ENCODE results near the gene LONP2. TPM values are rescaled to one million over a fixed set of nuclear protein-coding genes. Genes with fewer than 3 reads are reported as not detected.

LONP2 gene
- total and polyA plus RNA-seq, 9 of the 15 experiments (the other 6 are each of a cell fraction or from before 2014, with no cell fraction given) = 8.1 to 41.2 (median 25.6) TPM

DNA sequence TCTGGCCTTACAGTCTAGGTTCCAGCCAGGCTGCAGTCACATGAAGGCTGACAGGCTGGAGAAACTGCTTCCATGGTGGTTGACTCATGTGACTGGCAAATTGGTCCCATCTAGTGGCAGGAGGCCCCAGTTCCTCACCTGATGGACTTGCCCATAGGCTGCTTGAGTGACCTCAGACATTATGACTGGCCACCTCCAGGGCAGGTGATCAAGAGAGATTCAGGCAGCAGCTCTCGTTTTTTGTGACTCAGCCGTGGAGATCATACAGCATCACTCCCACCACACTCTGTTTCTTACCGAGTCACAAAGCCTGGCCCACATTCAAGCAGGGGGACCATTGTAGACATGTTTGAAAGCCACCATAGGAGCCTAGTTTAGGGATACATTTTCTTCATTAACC is 106.6 kb downstream of the LONP2 start:
- H3K9ac ChIP-seq (ENCODE audit: insufficient read depth in 1 of 2, low read depth in 2 of 2, low read length in 2 of 2) = no peak overlapping the region
- no peak overlapping the region for H3K27ac ChIP-seq (ENCODE audit: extremely low read depth, low read depth, low read length)
- 67% methylated on average over 3 of the region's 3 CpGs for WGBS (ENCODE audit: insufficient coverage, low coverage, missing lambda C conversion rate)
- intact Hi-C loops (cut with micrococcal nuclease) = loop anchor here (5.0 kb wide), 1 partner anchor 87 kb away; no protein-coding TSS in a partner anchor
- no peak for ATAC-seq
- peaks cover 0 to 3% of the 10 kb centered on the region in 2 experiments; a peak in 2 of 5 replicates for H3K4me1 ChIP-seq (replicated peaks in 1 of 2; ENCODE audit: control insufficient read depth in 2 of 2, insufficient read depth in 2 of 2, low read length in 2 of 2)
- CTCF ChIA-PET (ENCODE audit: low intra/inter-chr PET ratio) = no interaction called here
- no peaks in the 10 kb centered on the region for H3K9me3 ChIP-seq (replicated peaks; ENCODE audit: control insufficient read depth, insufficient read depth, low read depth, low read length)
- H2AFZ ChIP-seq (ENCODE audit: low read depth, low read length) = no peak overlapping the region
- H3K9me1 ChIP-seq (ENCODE audit: control insufficient read depth, insufficient read depth, low read length) = no peaks in the 10 kb centered on the region
- no peak for TF ChIP-seq ZNF263 (CRISPR knock-in tag; IDR thresholded peaks at IDR 0.05; ENCODE audit: borderline replicate concordance)
- H3K4me2 ChIP-seq (ENCODE audit: insufficient read depth, low read length) = no peak overlapping the region
- H3K4me3 ChIP-seq = no peak overlapping the region
- H4K20me1 ChIP-seq (replicated peaks; ENCODE audit: control insufficient read depth, insufficient read depth, low read length) = no peaks in the 10 kb centered on the region
- POLR2A ChIA-PET = interaction anchor here (0.6 to 3.1 kb wide), 4 partner anchors 9 to 263 kb away, joined by 3 to 17 read pairs (median 4); no protein-coding TSS in a partner anchor
- no peak for DNase-seq (ENCODE audit: extremely low read depth in 1 of 4, low spot score in 3 of 4)
- no peaks in the 10 kb centered on the region for H3K27me3 ChIP-seq (ENCODE audit: control insufficient read depth in 2 of 2, insufficient read depth in 2 of 2, low read length in 2 of 2)
- in situ Hi-C loops (cut with MboI) = loop anchor here (5.0 kb wide), 2 partner anchors 177 to 282 kb away; no protein-coding TSS in a partner anchor
- no peaks in the 10 kb centered on the region for H3K79me2 ChIP-seq (ENCODE audit: control insufficient read depth, insufficient read depth, low read length)
- no peak for FAIRE-seq
- peaks cover 70% of the 10 kb centered on the region for H3K36me3 ChIP-seq (ENCODE audit: control insufficient read depth, insufficient read depth, low read length)
- no TSS peak for BruUV-seq (replicated peaks)

DNA sequence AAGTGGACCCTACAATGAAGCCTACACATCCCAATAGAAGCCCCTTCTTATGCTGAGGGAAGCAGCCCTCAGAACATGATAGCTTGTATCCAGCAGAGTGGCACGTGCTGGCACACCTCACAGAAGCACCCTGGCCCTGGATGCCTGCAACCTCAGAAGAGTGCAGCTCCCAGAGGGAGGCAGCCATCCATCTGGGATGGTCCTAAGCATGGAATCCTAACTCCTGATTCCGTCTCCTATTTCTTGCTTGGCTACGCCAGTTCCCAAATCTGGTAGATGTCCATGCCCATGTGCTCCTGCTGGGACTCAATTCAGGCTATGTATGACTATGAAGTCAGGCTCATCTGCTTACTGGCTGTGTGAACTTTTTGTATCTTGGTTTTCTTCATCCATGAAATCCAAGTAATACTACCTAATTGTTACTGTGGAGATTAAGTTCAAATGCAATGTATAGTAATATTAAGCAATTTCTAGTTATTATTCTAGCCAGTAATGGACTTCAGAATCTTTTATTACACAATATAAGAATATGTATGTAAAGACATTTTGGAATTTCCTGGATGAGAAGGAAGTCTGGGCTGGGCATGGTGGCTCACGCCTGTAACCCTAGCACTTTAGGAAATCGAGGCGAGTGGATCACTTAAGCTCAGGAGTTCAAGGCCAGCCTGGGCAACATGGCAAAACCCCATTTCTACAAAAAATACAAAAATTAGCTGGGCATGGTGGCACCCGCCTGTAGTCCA is 108.7 kb downstream of the LONP2 start:
- Histone ChIP-seq H3K79me2 (ENCODE audit: control insufficient read depth, insufficient read depth, low read length) (peaks cover 13% of the 10 kb centered on the region; the same call in 1 of the 3 replicates), H3K9ac (ENCODE audit: insufficient read depth in 1 of 2, low read depth in 2 of 2, low read length in 2 of 2) (no peak overlapping the region), H3K4me2 (ENCODE audit: insufficient read depth, low read length) (no peak overlapping the region), H2AFZ (ENCODE audit: low read depth, low read length) (no peak overlapping the region), H3K4me1 (replicated peaks in 1 of 2; ENCODE audit: control insufficient read depth in 2 of 2, insufficient read depth in 2 of 2, low read length in 2 of 2) (no peaks in the 10 kb centered on the region; a peak in 1 of 5 replicates), H3K4me3 (no peak overlapping the region), H3K9me3 (replicated peaks; ENCODE audit: control insufficient read depth, insufficient read depth, low read depth, low read length) (no peaks in the 10 kb centered on the region), H3K27ac (ENCODE audit: extremely low read depth, low read depth, low read length) (no peak overlapping the region), H4K20me1 (replicated peaks; ENCODE audit: control insufficient read depth, insufficient read depth, low read length) (no peaks in the 10 kb centered on the region), H3K36me3 (ENCODE audit: control insufficient read depth, insufficient read depth, low read length) (peaks cover 77% of the 10 kb centered on the region), H3K27me3 (ENCODE audit: control insufficient read depth in 2 of 2, insufficient read depth in 2 of 2, low read length in 2 of 2) (no peaks in the 10 kb centered on the region), H3K9me1 (ENCODE audit: control insufficient read depth, insufficient read depth, low read length) (no peaks in the 10 kb centered on the region)
- ATAC-seq = no peak
- 79% methylated on average over 7 of the region's 7 CpGs for WGBS (ENCODE audit: insufficient coverage, low coverage, missing lambda C conversion rate)
- no TSS peak for BruUV-seq (replicated peaks)
- FAIRE-seq = no peak
- intact Hi-C loops (cut with micrococcal nuclease) (loop anchor here (1.0 to 5.0 kb wide), 4 partner anchors 84 to 277 kb away; no protein-coding TSS in a partner anchor), in situ Hi-C loops (cut with MboI) (loop anchor here (5.0 kb wide), 2 partner anchors 174 to 279 kb away; no protein-coding TSS in a partner anchor)
- DNase-seq (ENCODE audit: extremely low read depth in 1 of 4, low spot score in 3 of 4) = no peak
- POLR2A ChIA-PET = interaction anchor here (0.6 to 1.1 kb wide), 3 partner anchors 74 to 284 kb away, joined by 3 to 4 read pairs (median 3); no protein-coding TSS in a partner anchor
- CTCF ChIA-PET (ENCODE audit: low intra/inter-chr PET ratio) = interaction anchor here (0.6 to 2.4 kb wide), 5 partner anchors 83 to 278 kb away, joined by 3 to 14 read pairs (median 5); no protein-coding TSS in a partner anchor
- TF ChIP-seq NFIC (IDR thresholded peaks at IDR 0.05) = no peak
- TF ChIP-seq CEBPB (tag; IDR thresholded peaks at IDR 0.05) = peak; percentile 64
- peak; percentile 42 for TF ChIP-seq POLR2B (IDR thresholded peaks at IDR 0.05; ENCODE audit: low read depth, partially characterized antibody)
- TF ChIP-seq CEBPG (CRISPR knock-in tag; IDR thresholded peaks at IDR 0.05) = no peak
- TF ChIP-seq CEBPG (tag; conservative IDR thresholded peaks at IDR 0.05 in 1 of 2, IDR thresholded peaks at IDR 0.05 in 1 of 2) = peak; percentile 63 to 67; a peak in 3 of 4 replicates
- TF ChIP-seq POLR2G (IDR thresholded peaks at IDR 0.05; ENCODE audit: low read depth, low read length) = 0 out of 2 replicates have a peak, but pooled peaks have one; percentile 2
- no peak for TF ChIP-seq MECOM (CRISPR knock-in tag; IDR thresholded peaks at IDR 0.05)
